Neural progenitor cell (in vitro differentiated cells): ENCODE data around the gene PPP6R3.
"Not testable (repeated sequence)": the region's sequence is repeated elsewhere in the genome, so short reads cannot be mapped to it uniquely, and the experiment has no call there.

Source experiments
- CTCF ChIP-seq: fragments of 200-600 bp; sonication (generic); IDR thresholded peaks from 2 replicates; pipeline ENCODE4 v1.5.1; 2017; ENCODE audit warnings: antibody characterized with exemption, mild to moderate bottlenecking
- EZH2phosphoT487 ChIP-seq: fragments of 200-600 bp; sonication (generic); IDR thresholded peaks from 2 replicates; pipeline ENCODE4 v1.6.1; 2017; ENCODE audit warnings: antibody characterized with exemption

GRCh38 chr11:68626236-68626635, 165.7 kb downstream of the PPP6R3 start:
- not testable (repeated sequence) for TF ChIP-seq CTCF, EZH2phosphoT487
